CD8-positive, alpha-beta memory T cell (primary cell): ENCODE data around the gene NHLRC2. TPM values are rescaled to one million over a fixed set of nuclear protein-coding genes. Genes with fewer than 3 reads are reported as not detected.

Source experiments
- CTCF ChIA-PET: fragments of 350-600 bp; sonication (Branson Sonifier 250); formaldehyde crosslinking; loops from one replicate; lab custom pipeline; 2021; ENCODE audit warnings: antibody characterized with exemption; lab: Charles Lee
- POLR2A ChIA-PET: fragments of 350-600 bp; sonication (Branson Sonifier 250); formaldehyde crosslinking; loops from one replicate; lab custom pipeline; 2021; ENCODE audit warnings: antibody characterized with exemption; lab: Charles Lee
- DNase-seq, 5 donors: peaks; one replicate each; pipeline versions ENCODE4 v3.0.0 to v3.0.0-alpha.2; 2020 to 2022; ENCODE audit warnings: mixed read lengths in 1 of 5
- H3K27ac ChIP-seq: one replicate; pipeline ENCODE4 v1.7.0; 2013; ENCODE audit warnings: low read depth, mild to moderate bottlenecking, low read length, moderate library complexity
- H3K27me3 ChIP-seq: 2 replicates; pipeline ENCODE4 v1.7.0; 2013; ENCODE audit warnings: low read length, mild to moderate bottlenecking; ENCODE audit not compliant: insufficient read depth, poor library complexity, severe bottlenecking
- H3K36me3 ChIP-seq: 2 replicates; pipeline ENCODE4 v1.7.0; 2013; ENCODE audit warnings: mild to moderate bottlenecking, low read length, moderate library complexity; ENCODE audit not compliant: insufficient read depth
- H3K4me1 ChIP-seq: 2 replicates; pipeline ENCODE4 v1.7.0; 2013; ENCODE audit warnings: mild to moderate bottlenecking, low read length, moderate library complexity; ENCODE audit not compliant: insufficient read depth
- H3K4me3 ChIP-seq: 2 replicates; pipeline ENCODE4 v1.7.0; 2013; ENCODE audit warnings: mild to moderate bottlenecking, low read length
- H3K9me3 ChIP-seq: 2 replicates; pipeline ENCODE4 v1.7.0; 2013; ENCODE audit warnings: mild to moderate bottlenecking, low read length
- H3K27ac Mint-ChIP-seq, 8 donors: one replicate each; pipeline ENCODE4 v1.8.0; 2020 to 2021; ENCODE audit warnings: mixed read lengths in 8 of 8, mild to moderate bottlenecking in 6 of 8, inconsistent platforms in 3 of 8, moderate library complexity in 3 of 8
- H3K27me3 Mint-ChIP-seq, 2 donors: one replicate each; pipeline ENCODE4 v1.8.0; 2020 to 2021; ENCODE audit warnings: mixed read lengths in 2 of 2, mild to moderate bottlenecking in 1 of 2, moderate library complexity in 1 of 2
- H3K36me3 Mint-ChIP-seq, 3 donors: one replicate each; pipeline ENCODE4 v1.8.0; 2020 to 2021; ENCODE audit warnings: mixed read lengths in 3 of 3, inconsistent platforms in 1 of 3, mild to moderate bottlenecking in 1 of 3
- H3K4me1 Mint-ChIP-seq, 3 donors: one replicate each; pipeline ENCODE4 v1.8.0; 2020 to 2021; ENCODE audit warnings: mixed read lengths in 3 of 3, inconsistent platforms in 1 of 3, mild to moderate bottlenecking in 1 of 3
- H3K4me3 Mint-ChIP-seq, 7 donors: one replicate each; pipeline ENCODE4 v1.8.0; 2020 to 2021; ENCODE audit warnings: mixed read lengths in 7 of 7, mild to moderate bottlenecking in 6 of 7, moderate library complexity in 4 of 7, inconsistent platforms in 2 of 7
- H3K9me3 Mint-ChIP-seq, 5 donors: one replicate each; pipeline ENCODE4 v1.8.0; 2020 to 2022; ENCODE audit warnings: mixed read lengths in 5 of 5, mild to moderate bottlenecking in 3 of 5, moderate library complexity in 2 of 5, inconsistent platforms in 1 of 5
- polyA plus RNA-seq: library from polyadenylated mRNA; unstranded; fragments of 300-500 nt; fragmentation: Illumina TruSeq; gene quantifications from one replicate; pipeline ENCODE4 v1.2.3, GENCODE V29; 2021
- total RNA-seq, 2 experiments: library from RNA; stranded (reverse); gene quantifications; one replicate each; pipeline ENCODE4 v1.2.3, GENCODE V29; 2021

NHLRC2 gene
- total and polyA plus RNA-seq, 3 experiments from 2014 or later, result 7.3 to 33.1 (median 30.8) TPM

GRCh38 chr10:113866551-113867394 lies 12.3 kb downstream of the NHLRC2 start:
- Histone ChIP-seq H3K4me1 (no peaks in the 10 kb centered on the region), H3K4me3 (no peak overlapping the region), H3K27me3 (no peaks in the 10 kb centered on the region), H3K27ac (no peak overlapping the region), H3K9me3 (no peaks in the 10 kb centered on the region), H3K36me3 (peaks cover 3% of the 10 kb centered on the region)
- CTCF ChIA-PET, result no interaction called here
- H3K4me3 Mint-ChIP-seq, result no peak overlapping the region
- POLR2A ChIA-PET, result no interaction called here
- peaks cover 0 to 1% (median 0%) of the 10 kb centered on the region in 5 donors for H3K9me3 Mint-ChIP-seq
- H3K36me3 Mint-ChIP-seq, result peaks cover 4 to 35% (median 32%) of the 10 kb centered on the region in 3 donors
- H3K27ac Mint-ChIP-seq, result no peak overlapping the region
- H3K27me3 Mint-ChIP-seq, result no peaks in the 10 kb centered on the region
- DNase-seq, result no peak
- H3K4me1 Mint-ChIP-seq, result peaks cover 12 to 48% (median 38%) of the 10 kb centered on the region in 3 donors

DNA sequence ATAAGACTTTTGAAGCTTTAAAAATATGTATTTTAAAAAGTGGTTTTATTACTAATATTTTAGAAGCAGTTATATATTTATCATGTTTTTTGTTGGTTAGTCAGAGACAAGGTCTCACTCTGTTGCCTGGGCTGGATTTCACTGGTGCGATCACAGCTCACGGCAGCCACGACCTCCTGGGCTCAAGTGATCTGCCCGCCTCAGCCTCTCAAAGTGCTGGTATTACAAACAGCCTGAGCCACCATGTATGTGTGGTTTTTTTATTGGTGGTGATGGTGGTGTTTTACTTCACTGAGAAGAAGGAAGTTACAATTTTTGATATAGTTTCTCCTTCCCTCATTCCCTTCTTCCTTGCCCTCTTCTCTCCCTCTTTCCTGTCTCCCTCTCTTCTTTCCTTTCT lies 13.4 kb downstream of the NHLRC2 start:
- Histone ChIP-seq H3K36me3 (peaks cover 3% of the 10 kb centered on the region), H3K27me3 (no peaks in the 10 kb centered on the region), H3K27ac (no peak overlapping the region), H3K9me3 (no peaks in the 10 kb centered on the region), H3K4me1 (no peaks in the 10 kb centered on the region), H3K4me3 (no peak overlapping the region)
- H3K27ac Mint-ChIP-seq, result no peak overlapping the region
- POLR2A ChIA-PET, result no interaction called here
- no peak overlapping the region for H3K4me3 Mint-ChIP-seq
- no peaks in the 10 kb centered on the region for H3K27me3 Mint-ChIP-seq
- CTCF ChIA-PET, result no interaction called here
- peaks cover 11 to 35% (median 33%) of the 10 kb centered on the region in 3 donors for H3K36me3 Mint-ChIP-seq
- H3K9me3 Mint-ChIP-seq, result peaks cover 0 to 10% (median 6%) of the 10 kb centered on the region in 5 donors
- peaks cover 12 to 48% (median 38%) of the 10 kb centered on the region in 3 donors for H3K4me1 Mint-ChIP-seq
- no peak for DNase-seq

- peaks cover 3% of the 10 kb centered on the region for H3K36me3 ChIP-seq
- no peak overlapping the region for H3K4me3 ChIP-seq
- H3K4me3 Mint-ChIP-seq, result no peak overlapping the region
- ChIA-PET CTCF (no interaction called here), POLR2A (no interaction called here)
- H3K27me3 Mint-ChIP-seq, result no peaks in the 10 kb centered on the region
- no peak overlapping the region for H3K27ac ChIP-seq
- H3K9me3 Mint-ChIP-seq, result peaks cover 0 to 10% (median 6%) of the 10 kb centered on the region in 5 donors
- H3K9me3 ChIP-seq, result no peaks in the 10 kb centered on the region
- H3K4me1 ChIP-seq, result no peaks in the 10 kb centered on the region
- peaks cover 20 to 55% (median 43%) of the 10 kb centered on the region in 3 donors for H3K4me1 Mint-ChIP-seq
- no peak overlapping the region for H3K27ac Mint-ChIP-seq
- DNase-seq, result no peak
- no peaks in the 10 kb centered on the region for H3K27me3 ChIP-seq
- peaks cover 11 to 29% (median 22%) of the 10 kb centered on the region in 3 donors for H3K36me3 Mint-ChIP-seq
These were observed 15.3 kb downstream of the NHLRC2 start for GRCh38 chr10:113869789-113870188.

GRCh38 chr10:113872139-113873030 lies 17.9 kb downstream of the NHLRC2 start:
- H3K27ac Mint-ChIP-seq, result peak overlapping the region in 1 of 8 donors; percentile 58
- no peak for DNase-seq
- ChIA-PET CTCF (no interaction called here), POLR2A (no interaction called here)
- no peaks in the 10 kb centered on the region for H3K27me3 ChIP-seq
- no peaks in the 10 kb centered on the region for H3K4me1 ChIP-seq
- peaks cover 3% of the 10 kb centered on the region for H3K36me3 ChIP-seq
- H3K27ac ChIP-seq, result no peak overlapping the region
- no peak overlapping the region for H3K4me3 Mint-ChIP-seq
- peaks cover 11 to 37% (median 18%) of the 10 kb centered on the region in 3 donors for H3K36me3 Mint-ChIP-seq
- no peaks in the 10 kb centered on the region for H3K9me3 ChIP-seq
- no peaks in the 10 kb centered on the region for H3K27me3 Mint-ChIP-seq
- peaks cover 26 to 50% (median 39%) of the 10 kb centered on the region in 3 donors for H3K4me1 Mint-ChIP-seq
- no peak overlapping the region for H3K4me3 ChIP-seq
- H3K9me3 Mint-ChIP-seq, result peaks cover 0 to 10% (median 6%) of the 10 kb centered on the region in 5 donors

- Histone ChIP-seq H3K4me1 (no peaks in the 10 kb centered on the region), H3K4me3 (no peak overlapping the region), H3K27ac (no peak overlapping the region), H3K9me3 (no peaks in the 10 kb centered on the region), H3K27me3 (no peaks in the 10 kb centered on the region), H3K36me3 (no peaks in the 10 kb centered on the region)
- Mint-ChIP-seq H3K27ac (no peak overlapping the region), H3K9me3 (peaks cover 0 to 10% (median 6%) of the 10 kb centered on the region in 5 donors), H3K4me1 (peaks cover 16 to 26% (median 26%) of the 10 kb centered on the region in 3 donors), H3K4me3 (no peak overlapping the region), H3K36me3 (peaks cover 11 to 41% (median 22%) of the 10 kb centered on the region in 3 donors), H3K27me3 (no peaks in the 10 kb centered on the region)
- POLR2A ChIA-PET, result no interaction called here
- CTCF ChIA-PET, result no interaction called here
- no peak for DNase-seq
These were observed 20.8 kb downstream of the NHLRC2 start for GRCh38 chr10:113875212-113875611.

DNA sequence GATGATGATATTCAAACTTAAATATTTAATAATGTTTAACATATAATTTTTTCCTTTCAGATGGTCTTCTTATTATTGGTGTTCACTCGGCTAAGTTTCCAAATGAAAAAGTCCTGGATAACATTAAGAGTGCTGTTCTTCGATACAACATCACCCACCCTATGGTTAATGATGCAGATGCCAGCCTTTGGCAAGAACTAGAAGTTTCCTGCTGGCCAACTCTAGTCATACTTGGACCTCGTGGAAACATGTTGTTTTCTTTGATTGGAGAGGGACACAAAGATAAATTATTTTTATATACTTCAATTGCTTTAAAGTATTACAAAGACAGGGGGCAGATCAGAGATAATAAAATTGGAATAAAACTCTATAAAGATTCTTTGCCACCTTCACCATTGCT lies 22.0 kb downstream of the NHLRC2 start:
- POLR2A ChIA-PET, result no interaction called here

DNA sequence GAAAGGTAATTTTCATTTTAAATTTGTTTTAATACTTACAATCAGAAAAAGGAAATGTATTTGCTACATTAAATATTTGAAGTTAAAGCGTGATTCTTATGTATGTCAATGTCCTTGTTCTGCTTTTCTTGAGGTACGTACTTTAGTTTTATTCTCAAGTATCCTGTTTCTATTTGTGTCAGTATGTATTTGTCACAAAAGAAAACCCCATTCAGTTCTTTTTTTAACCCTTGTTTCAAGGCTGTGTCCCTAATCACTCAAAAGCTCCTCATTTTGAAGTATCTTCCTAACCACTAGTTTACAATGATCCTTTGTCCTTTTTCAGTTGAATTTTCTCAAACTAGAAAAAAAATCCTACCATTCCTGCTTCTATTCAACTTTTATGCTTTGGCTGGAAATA lies 25.2 kb downstream of the NHLRC2 start:
- ChIA-PET CTCF (no interaction called here), POLR2A (no interaction called here)
- DNase-seq, result no peak
- peaks cover 0 to 3% (median 0%) of the 10 kb centered on the region in 5 donors for H3K9me3 Mint-ChIP-seq
- H3K4me3 Mint-ChIP-seq, result no peak overlapping the region
- peaks cover 27 to 36% (median 34%) of the 10 kb centered on the region in 3 donors for H3K4me1 Mint-ChIP-seq
- peaks cover 15 to 55% (median 33%) of the 10 kb centered on the region in 3 donors for H3K36me3 Mint-ChIP-seq
- Histone ChIP-seq H3K4me1 (no peaks in the 10 kb centered on the region), H3K36me3 (no peaks in the 10 kb centered on the region), H3K9me3 (no peaks in the 10 kb centered on the region), H3K4me3 (no peak overlapping the region), H3K27me3 (no peaks in the 10 kb centered on the region), H3K27ac (no peak overlapping the region)
- H3K27ac Mint-ChIP-seq, result no peak overlapping the region
- H3K27me3 Mint-ChIP-seq, result no peaks in the 10 kb centered on the region

More for the DNA sequence above, 22.0 kb downstream of the NHLRC2 start:
- H3K9me3 Mint-ChIP-seq, result peaks cover 0 to 10% (median 6%) of the 10 kb centered on the region in 5 donors
- no peaks in the 10 kb centered on the region for H3K36me3 ChIP-seq
- no peaks in the 10 kb centered on the region for H3K27me3 ChIP-seq
- no peaks in the 10 kb centered on the region for H3K4me1 ChIP-seq
- no peaks in the 10 kb centered on the region for H3K27me3 Mint-ChIP-seq
- H3K27ac Mint-ChIP-seq, result no peak overlapping the region
- no peak overlapping the region for H3K27ac ChIP-seq
- no peak for DNase-seq
- CTCF ChIA-PET, result no interaction called here
- H3K4me3 ChIP-seq, result no peak overlapping the region
- peaks cover 11 to 42% (median 21%) of the 10 kb centered on the region in 3 donors for H3K36me3 Mint-ChIP-seq
- no peak overlapping the region for H3K4me3 Mint-ChIP-seq
- H3K9me3 ChIP-seq, result no peaks in the 10 kb centered on the region
- peaks cover 18 to 27% (median 23%) of the 10 kb centered on the region in 3 donors for H3K4me1 Mint-ChIP-seq
